DMS153 treated with DMSO at 0.1 percent for 48 hours (cell line): ENCODE measurements around the gene SPACDR.

Experiments
- DNase-seq: peaks from one replicate; lab custom pipeline; 2025; ENCODE audit not compliant: unreplicated experiment; lab: John Stamatoyannopoulos, UW

The SPACDR gene

DNA sequence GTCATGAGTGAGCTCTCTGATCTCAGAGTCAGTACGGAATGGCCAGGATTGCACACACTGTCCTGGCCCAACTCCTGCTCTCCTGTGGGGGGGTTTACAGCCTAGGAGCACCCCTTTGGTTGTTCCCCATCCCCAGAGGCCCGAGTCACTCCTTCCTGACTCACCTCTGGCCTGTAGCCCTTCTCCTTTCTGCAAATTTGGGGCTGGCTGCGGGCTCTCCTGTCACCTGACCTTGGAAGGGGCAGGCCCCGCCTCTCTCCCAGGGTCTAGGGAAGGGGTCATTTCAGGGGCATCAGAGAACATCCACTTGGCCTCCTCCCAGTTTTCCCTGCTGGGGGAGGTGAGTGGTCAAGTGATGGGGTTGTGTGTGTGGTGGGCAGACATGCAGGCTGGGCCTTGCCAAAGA, 21.4 kb upstream of the SPACDR start:
- DNase-seq: no peak

DNA sequence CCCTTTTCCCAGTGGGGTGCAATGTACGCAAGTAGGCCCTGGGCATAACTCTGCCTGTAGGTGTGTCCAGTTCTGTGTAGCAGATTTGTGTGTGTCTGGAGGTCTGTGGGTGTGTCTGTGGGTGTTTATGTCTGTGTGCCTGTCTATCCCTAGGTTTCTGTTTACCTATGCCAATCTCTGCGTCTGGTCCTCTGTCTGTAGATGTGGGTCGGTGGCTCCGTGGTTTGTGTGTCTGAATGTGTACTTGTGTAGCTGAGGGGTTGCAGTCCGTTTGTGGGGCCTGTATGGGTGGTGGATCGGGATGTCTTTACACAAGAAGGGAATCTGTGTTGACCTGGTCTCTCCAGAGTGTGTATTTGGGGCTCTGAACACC, 20.6 kb upstream of the SPACDR start:
- no peak for DNase-seq

DNA sequence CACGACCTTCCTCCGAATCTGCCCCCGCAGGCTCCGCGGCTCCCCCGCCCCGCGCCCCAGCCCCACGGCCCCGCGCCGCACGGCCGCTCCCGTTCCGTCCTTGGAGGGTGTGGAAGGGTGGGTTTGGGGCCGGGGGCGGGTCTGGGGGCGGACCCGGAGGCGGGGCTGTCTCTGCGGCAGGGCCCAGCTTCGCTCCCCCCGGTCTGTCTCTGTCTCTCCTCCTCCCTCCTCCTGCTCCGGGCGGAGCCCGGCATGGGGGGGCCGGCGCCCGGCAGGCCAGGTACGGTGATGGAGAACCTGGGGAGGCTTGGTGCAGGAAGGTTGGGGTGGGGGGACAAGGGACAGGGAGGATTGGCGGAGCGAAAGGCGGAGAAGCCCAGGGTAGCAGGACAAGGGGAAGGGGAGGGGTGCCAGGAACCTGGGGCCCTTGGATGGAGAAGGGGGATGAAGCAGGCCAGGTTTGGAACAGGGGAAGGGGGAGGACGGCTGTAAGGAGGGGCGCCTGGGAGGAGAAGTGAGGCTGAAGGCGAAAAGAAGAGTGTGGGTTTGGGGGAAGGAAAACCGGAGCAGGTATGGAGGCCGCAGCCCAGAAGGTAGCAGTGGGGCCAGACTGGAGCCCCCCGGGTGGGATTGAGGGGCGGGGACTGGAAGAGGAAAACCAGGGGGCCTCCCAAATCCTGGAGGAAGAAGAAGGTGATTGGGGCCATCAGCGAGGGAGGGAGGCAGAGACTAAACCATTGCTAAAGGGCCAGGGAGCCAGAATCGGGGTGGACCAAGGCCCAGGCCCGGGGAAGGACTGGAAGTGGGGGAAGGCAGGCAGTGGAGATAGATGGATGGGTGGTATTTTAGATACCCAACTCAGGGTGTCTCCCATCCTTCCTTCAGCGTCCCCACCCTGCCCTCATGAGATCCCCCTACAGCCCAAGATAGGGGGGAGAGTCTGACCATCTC, 19.9 kb upstream of the SPACDR start, which contains the start of gene NYAP1:
Gene NYAP1, plus strand, starts transcription at position 206 of the 951 bp plus-strand sequence. CDS start 1,385 bp downstream, outside the sequence.
- no peak for DNase-seq

DNA sequence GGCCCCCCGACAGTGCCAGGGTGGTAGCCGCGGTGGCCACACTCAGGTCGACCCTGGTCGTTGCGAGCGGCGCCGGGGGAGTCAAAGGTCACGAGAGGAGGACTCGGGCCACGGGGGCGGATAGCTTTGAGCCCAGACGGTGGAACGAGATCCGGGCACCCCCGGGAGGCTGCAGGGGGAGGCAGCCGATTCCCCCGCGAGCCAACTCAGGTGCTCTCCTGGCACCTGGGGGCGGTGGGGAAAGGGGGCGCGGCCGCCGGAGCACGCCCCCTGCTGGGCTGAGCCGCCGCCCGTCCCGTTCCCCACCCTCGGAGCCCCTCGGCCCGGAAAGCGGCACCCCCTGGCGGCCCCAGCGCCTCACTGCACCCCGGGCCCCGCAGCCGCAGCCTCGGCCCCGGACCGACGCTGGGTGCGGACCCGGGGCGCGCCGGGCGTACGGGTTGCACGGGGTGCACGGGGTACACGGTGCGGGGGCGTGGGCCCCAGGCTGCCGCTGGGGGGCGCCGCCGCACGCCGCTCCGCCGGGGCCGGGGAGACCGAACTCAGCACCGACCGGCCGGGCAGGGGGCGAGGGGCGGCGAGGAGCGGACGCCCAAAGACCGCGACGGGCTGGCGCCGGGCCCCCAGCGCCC, 19.1 kb upstream of the SPACDR start:
- peak; percentile 36 for DNase-seq

DNA sequence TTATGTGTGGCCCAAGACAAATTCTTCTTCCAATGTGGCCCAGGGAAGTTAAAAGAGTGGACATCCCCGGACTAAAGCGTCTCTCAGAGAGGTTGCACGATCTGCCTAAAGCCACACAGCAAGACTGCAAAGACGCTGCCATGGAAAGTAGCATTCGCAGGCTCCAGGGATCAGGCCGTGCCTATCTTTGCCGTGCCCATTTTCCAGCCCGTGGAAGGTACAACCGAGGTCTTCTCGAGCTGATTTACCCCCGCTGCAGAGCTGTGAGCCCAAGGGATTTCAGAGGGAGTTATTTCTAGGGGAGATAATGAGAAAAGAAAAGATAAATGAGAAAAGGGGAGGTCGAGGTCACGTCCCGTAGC, 18.6 kb upstream of the SPACDR start:
- DNase-seq: no peak

DNA sequence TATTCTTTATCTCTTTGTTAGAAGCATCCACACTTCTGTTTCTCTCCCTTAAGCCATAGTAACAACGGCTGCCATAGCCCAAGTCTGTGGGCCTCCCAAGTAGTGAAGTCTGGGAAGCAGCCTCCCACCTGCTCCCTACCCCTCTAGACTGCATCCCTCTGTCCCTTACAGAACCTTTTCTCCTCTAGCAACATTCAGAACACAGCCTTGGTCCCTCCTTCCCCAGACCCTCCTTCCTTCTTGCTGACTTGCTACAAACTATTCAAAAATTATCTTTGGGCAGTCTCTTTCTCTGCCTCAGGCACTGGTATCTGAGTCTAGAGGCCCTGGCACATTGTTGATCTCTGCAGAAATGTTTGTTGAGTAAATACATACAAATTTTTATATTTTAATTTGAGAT, 17.4 kb upstream of the SPACDR start:
- DNase-seq: no peak

DNA sequence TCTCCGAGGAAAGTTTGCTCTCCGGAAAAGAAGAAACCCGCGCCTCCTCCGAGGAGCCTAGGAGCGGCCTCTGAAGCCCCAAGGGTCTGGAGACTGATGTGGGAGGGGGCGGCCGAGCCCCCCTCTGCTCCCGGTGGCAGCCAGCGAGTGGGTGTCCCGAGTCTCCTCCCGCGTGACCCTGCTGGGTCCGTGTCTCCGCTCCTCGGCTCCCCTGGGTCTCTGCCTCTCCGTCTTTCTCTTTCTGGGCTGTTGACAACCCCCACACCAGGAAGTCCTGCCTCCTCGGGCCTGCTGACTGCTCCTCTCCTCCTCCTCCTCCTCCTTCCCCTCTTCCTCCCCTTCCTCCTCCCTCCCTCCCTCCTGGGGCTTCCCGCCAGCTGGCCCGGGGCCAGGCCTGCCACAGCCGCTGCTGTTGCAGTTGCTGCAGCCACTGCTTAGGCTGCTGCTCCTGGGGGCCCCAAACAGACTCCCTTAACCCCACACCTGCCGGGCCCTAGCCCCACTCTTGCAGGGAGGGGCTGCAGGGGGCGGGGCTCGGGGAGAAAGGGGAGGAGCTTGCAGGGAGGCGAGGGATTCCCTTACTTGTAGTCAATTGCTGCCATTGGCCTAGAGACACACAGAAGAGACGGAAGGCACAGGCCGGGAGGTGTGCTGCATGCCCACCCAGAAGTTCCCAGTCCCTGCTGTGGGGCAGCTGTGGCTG, 15.0 kb upstream of the SPACDR start, which contains the start of gene TSC22D4:
Gene TSC22D4, minus strand, starts transcription at position 257 of the 703 bp plus-strand sequence. CDS start 1,176 bp downstream, outside the sequence.
- DNase-seq: peak; percentile 73

DNA sequence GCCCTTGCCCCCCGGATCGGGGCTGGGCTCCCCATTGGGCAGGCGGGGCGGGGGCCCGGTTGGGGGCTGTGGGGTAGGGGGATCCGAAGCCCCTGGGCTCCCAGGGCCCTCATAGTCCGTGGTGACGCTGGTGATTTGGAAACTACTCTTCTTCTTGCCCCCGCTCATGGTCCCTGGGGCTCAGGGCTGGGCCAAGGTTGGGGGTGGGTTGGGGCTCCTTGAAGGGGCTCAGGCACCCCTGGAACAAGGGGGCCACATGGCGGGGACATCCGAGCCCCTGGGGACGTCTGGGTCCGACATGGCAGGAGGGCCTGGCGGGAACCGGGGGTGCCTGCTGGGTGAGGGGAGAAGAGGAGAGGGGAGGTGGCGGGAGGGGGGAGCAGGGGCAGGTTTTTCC, 13.8 kb upstream of the SPACDR start:
- no peak for DNase-seq

DNA sequence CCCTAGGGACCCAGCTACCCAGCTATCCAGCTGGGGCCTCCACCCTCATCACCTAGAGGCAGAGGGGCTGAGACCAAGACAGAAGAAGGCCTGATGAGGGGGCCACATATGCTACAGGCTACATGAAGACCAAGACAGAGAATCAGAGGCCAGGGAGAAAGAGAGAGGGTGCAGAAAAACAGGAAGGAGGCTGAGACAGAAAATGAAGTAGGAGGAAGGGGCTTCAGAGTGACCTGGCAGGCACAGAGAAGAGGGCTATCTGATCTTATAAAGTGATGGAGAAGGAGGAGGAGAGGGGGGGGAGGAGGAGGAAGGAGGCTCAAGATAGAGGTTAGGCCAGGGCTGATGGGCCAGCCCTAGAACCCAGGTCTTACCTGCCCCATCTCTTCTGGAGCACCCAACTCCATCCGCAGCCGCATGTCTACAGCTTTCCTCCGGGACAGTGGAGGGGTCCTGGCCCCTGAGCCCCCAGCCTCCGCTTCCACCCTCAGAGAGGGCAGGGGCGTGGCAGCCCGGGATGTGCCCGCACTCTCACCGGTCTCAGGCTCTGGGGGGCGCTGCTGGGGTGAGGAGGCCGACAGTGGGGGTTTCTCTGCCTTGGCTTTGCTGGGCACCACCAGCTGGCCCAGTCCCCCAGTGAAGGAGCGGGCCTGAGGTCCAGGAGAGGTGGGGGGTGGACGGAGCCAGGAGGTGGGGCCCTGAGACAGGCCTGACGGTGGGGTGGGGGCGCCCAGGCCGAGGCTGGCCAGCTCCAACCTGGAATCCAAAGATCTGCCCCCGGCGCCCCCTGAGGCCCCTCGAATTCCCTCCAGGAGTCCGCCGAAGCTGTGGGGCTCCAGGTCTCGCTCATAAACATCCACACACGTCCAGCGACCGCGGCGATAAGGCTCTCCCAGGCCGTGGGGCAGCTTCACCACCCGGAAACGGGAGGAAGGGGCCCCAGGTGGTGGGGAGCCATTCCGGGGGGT, 13.1 kb upstream of the SPACDR start:
- no peak for DNase-seq

DNA sequence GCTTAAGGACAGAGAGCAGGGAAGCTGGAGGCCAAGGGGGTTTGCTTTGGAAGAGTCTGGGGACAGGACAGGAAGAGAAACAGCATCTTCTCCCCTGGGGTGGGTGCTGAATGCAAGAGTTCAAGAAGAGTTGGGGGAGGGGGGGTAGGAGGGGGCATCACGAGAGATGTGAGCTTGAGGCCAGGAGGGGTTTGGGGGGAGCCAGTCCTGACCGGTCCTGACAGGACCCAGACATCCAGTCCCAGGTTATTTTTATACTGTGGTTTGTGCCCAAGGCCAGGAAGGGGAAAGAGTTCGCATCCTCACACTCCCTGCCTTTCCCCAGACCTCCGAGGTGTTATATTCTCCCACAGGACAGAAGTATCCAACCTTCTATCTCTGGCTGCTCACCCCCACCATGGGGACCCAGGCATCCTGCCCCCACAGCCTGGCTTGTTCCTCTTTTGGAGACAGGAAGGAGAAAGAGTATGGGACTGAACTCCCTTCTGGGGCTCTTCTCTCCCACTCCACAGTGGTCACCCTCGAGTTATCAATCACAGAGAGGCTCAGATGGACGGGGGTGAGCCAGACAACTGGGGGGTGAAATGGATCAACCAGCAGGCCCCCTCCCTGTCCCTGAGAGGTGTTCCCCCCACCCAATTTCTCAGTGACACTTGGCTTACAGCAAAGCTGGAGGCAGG, 12.2 kb upstream of the SPACDR start:
- DNase-seq: no peak

DNA sequence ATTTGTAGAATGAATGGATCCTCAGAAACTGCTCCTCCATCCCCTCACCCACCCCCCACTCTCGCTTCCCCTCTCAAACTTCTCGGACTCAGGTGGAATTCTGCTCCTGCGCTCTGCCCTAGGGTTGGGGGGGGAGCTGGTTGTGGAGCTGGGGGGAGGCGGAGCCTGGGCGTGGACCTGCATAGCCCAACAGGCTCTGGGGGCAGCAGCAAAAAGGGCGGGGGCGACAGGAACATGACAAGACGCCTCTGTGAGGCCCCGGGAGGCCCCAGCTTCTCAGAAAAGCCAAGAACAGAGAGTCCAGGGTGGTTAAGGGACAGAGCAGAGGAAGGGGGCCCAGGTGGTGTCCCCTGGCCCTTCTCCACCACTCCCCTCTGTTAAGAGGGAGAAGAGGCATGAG, 11.5 kb upstream of the SPACDR start:
- no peak for DNase-seq

DNA sequence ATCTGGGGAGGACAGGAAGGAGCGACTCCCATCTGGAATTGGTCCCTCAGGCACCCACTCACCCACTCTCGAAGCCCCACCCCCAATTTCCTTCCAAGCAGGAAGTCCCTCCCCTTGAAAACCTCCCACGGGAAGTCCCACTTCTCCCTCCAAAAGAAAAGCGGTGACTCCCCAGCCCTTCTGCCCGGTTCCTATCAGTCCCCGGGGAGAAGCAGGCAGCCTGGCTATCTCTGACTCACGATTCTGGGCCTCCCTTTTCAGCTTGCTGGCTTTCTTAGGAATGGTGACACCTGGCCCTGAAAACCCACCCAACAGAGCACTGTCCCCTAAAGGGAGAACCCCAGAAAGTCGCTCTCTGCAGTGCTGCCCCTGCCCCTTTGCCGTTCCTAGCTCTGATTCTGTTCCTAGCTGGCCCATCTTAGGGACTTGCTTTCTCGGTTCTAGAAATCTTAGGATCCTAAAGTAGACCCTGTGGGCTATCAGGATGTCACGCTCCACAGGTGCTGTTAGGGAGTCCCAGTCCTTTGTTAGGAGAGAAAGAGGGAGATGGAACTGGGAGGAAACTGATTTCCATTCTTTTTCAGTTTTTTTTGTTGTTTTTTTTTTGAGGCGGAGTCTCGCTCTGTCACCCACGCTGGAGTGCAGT, 8.9 kb upstream of the SPACDR start:
- no peak for DNase-seq

DNA sequence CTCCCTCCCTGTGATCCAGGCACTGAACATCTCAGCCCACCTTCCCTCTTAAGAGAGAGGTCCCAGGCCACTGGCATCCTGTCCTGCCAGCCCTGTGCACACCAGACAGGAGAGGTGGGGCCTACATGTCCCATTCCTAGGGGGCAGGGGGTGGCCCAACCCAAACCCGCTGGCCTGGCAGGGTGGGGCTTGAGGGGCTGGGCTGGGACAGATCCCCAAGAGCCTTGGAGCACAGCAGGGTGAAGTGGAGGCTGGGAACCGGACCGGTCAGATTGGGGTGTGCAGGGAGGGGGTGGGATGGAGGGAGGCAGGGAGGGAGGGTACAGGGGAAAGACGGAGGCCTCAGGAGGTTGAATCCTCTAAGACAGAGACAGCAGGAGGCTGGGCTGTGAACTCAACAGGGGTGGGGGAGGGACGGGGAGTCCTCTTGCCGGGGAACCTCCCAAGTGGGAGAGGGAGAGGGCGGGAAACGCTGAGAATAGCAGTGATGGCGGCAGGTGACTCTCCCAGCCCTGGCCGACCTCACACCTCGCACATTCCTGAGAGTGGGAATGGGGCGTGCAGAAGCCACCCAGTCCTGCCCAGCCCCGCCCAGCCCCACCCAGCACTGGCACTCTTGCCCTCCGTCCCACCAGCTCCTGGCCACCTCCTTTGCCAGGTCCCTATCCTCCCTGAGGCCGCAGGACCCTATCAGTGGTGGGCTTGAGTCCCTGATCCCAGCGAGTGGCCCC, 8.2 kb upstream of the SPACDR start:
- no peak for DNase-seq

DNA sequence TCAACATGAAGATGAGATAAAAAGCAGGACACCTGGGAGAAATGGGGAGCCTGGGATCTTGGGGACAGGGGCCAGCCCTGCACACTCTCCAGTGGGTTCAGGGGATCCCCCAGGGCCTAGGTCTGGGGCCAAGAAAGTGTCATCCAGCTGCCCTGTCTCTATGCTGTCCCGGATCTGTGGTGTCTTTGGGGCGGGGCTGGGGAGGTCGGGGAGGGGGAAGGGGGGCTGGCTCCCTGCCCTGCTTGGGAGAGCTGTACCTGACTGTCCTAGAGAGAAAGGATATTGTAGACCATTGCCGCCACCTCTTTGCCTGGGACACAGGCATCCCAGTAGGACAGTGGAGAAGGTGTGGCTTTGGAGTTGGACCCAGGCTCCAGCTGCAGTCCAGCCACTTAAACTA, 7.0 kb upstream of the SPACDR start:
- DNase-seq: no peak

DNA sequence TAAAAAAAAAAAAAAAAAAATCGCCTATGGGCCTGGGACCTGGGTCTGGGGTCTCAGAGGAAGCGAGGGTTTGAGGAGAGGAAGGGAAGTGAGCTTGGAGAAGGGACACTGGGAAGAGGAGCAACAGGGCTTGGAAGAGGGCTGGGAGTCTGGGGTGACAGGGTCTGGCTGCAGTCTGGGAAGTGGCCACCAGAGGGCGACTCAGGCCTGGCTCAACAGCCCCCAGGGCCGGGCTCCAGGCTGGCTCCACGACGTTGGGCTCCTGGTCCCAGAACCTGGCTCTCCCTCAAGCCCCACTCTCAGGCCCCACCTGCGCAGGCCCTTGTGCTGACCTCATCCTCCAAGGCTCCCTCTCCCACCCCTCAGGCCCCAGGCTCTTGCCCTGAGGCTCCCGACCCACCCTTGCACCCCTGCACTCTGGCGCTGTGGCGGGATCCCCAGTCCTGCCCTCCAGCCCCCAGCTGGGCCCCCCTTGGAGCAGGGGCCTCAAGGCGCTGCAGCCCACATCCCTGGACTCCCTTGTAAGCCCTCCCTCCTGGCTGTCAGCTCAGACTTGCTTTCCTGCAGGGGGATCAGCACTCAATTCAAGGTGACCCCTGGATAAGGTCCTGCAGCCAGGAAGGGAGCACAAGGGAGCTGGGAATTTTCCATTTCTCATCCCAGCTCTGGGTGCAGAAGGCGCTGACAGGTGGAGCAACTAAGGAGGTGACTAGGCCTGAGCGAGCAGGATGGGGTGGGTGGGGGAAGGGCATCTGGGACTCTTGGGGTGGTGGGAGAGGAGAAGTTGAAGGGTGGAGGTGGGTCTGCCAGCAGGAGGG, 5.4 kb upstream of the SPACDR start:
- DNase-seq: peak; percentile 61

DNA sequence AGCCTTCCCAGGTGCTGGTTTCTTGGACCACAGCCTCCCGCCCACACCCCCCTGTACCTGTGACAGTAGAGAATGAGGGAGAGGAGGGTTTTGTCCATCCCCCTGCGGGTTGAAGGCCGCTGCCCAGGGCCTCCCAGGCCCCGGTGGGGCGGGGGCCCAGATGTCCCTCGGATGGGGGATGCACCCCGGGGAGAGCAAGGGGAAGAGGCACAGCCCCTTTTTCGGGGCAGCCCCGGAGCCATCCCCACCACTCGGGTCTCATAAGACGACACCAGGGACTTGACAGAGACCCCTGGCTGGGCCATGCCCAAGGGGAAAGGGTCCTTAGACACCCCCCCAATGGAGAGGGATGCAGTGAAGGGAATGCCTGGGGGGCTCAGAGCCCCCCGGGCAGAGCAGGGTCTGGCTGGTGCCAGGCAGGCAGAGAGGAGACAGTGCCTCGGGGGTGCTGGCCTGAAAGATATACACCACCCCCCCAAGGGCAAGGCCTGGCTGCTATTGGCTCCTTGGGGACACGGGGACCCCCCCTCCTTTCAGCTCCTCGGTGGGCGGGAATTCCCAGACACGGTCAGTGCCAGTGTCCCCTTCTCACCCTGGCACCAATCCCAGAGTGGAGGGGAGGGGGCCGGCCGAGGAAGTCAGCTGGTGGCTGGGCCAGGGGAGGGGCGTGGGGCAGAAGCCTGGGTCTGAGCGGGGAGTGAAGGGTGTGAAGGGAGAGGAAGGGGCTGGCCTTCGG, 3.7 kb upstream of the SPACDR start:
- no peak for DNase-seq
